Bone marrow (tissue), 2 donors: Measurements from ENCODE around the gene NPIPA3.
"Not testable (repeated sequence)": the region's sequence is repeated elsewhere in the genome, so short reads cannot be mapped to it uniquely, and the experiment has no call there.

ENCODE experiments used
- DNase-seq, 2 donors: peaks; one replicate each; lab custom pipeline; 2025; lab: John Stamatoyannopoulos, UW

NPIPA3 gene

DNA sequence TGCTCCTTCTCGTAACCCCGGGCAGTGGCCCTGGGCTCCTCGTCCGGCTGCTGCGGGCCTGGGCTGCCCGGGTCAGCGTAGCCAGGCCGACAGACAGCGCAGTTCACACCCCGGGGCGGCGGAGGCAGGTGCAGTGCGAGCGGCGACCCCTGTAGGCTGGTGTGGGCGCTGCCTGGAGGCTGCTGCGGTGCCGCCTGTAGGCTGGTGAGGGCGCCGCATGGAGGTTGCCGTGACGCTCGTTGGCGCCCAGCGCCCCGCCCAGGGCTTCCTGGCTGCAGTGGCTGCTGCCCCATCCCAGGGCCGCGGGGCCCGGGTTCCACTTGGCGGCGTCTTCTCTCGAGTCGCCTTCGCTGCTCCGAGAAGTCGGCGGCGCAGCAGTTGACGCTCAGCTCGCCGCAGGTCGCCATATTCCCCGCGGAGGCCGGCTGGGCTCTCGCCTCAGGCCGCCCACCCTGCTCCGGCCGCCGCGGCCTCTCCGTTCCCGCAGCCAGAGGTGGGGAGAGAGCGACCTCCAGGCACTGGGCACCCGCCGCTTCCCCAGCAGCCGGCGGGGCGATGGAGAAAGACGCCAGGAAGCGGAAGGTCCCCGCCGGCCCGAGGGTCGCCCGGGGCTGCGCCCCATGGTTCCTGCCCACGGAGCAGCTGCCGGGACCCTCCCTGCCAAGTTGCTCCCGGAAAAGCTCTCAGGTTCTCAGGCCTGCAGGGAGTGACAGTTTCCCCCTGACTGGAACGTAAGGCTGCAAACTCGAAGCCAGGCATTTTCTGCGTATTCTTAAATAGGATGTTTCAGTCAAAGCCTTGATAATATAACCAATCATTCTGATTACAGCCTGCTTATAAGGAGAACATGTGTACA, 39.3 kb downstream of the NPIPA3 start, which contains the start of gene NPIPA2:
Gene NPIPA2, plus strand, starts transcription at position 261 of the 856 bp plus-strand sequence. CDS start 5,533 bp downstream, outside the sequence.
- DNase-seq = not testable (repeated sequence)

DNA sequence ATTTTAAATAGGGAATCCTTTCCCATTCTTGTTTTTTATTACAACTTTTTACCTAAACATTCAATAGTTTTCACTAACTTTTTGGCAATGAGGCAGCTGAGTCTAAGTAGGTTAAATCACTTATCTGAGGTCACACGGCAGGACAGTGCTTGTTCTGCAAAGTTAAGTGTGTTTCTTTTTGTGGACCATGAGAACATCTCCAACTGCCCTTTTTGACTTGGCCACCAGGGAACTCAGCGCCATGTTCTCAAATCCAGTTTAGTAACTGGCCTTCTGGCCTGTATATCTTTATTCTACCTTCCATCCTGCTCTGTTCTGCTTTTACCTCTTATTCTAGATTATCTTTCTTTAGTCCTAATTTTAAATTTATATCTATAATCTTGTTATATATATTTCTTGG, 70.4 kb downstream of the NPIPA3 start:
- not testable (repeated sequence) for DNase-seq

DNA sequence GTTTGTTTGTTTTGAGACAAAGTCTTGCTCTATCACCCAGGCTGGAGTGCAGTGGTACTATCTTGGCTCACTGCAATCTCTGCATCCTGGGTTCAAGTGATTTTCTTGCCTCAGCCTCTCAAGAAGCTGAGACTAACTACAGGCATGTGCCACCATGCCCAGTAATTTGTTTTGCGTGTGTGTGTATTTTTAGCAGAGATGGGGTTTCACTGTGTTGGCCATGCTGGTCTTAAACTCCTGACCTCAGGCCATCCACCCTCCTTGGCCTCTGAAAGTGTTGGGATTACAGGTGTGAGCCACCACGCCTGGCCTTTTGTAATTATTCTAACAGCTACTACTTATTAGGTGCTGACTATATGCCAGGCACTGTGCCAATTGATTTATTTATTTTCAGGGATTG, 72.4 kb downstream of the NPIPA3 start:
- DNase-seq = not testable (repeated sequence)
